ENCODE measurements around the gene PGAP3. TPM values are rescaled to one million over a fixed set of nuclear protein-coding genes. Genes with fewer than 3 reads are reported as not detected.
A peak's percentile ranks its signal among the peaks of the same experiment; 100 is the strongest.
"Not testable (repeated sequence)": the region's sequence is repeated elsewhere in the genome, so short reads cannot be mapped to it uniquely, and the experiment has no call there.

PGAP3 gene
- total RNA-seq, 1 donor from 2014 or later, result 12.9 TPM

DNA sequence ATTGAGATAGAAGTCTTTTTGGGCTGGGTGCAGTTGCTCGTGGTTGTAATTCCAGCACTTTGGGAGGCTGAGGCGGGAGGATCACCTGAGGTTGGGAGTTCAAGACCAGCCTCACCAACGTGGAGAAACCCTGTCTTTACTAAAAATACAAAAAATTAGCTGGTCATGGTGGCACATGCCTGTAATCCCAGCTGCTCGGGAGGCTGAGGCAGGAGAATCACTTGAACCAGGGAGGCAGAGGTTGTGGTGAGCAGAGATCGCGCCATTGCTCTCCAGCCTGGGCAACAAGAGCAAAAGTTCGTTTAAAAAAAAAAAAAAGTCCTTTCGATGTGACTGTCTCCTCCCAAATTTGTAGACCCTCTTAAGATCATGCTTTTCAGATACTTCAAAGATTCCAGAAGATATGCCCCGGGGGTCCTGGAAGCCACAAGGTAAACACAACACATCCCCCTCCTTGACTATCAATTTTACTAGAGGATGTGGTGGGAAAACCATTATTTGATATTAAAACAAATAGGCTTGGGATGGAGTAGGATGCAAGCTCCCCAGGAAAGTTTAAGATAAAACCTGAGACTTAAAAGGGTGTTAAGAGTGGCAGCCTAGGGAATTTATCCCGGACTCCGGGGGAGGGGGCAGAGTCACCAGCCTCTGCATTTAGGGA is 11.4 kb upstream of the PGAP3 start:
- H3K27me3 Mint-ChIP-seq (ENCODE audit: low read depth), result peaks cover 34% of the 10 kb centered on the region

GRCh38 chr17:39697961-39698360 is 10.1 kb upstream of the PGAP3 start:
- intact Hi-C loops (cut with micrococcal nuclease), result no loop called here
- H3K27me3 Mint-ChIP-seq (ENCODE audit: low read depth), result peaks cover 34% of the 10 kb centered on the region
- H3K36me3 Mint-ChIP-seq (ENCODE audit: low read depth), result no peaks in the 10 kb centered on the region
- H3K9me3 Mint-ChIP-seq, result no peaks in the 10 kb centered on the region
- DNase-seq (ENCODE audit: low spot score), result no peak
- H3K4me3 Mint-ChIP-seq (ENCODE audit: low read depth), result no peak overlapping the region
- H3K4me1 Mint-ChIP-seq (ENCODE audit: low read depth), result no peaks in the 10 kb centered on the region
- no peak overlapping the region for H3K27ac Mint-ChIP-seq

More for the DNA sequence above, 11.4 kb upstream of the PGAP3 start:
- H3K9me3 Mint-ChIP-seq; H3K27ac Mint-ChIP-seq; intact Hi-C loops (cut with micrococcal nuclease); H3K4me1 Mint-ChIP-seq (ENCODE audit: low read depth); DNase-seq (ENCODE audit: low spot score); H3K36me3 Mint-ChIP-seq (ENCODE audit: low read depth); H3K4me3 Mint-ChIP-seq (ENCODE audit: low read depth): not testable (repeated sequence)

GRCh38 chr17:39696731-39697130 is 8.9 kb upstream of the PGAP3 start:
- Mint-ChIP-seq H3K27me3 (ENCODE audit: low read depth) (peaks cover 24% of the 10 kb centered on the region), H3K4me1 (ENCODE audit: low read depth) (no peaks in the 10 kb centered on the region), H3K36me3 (ENCODE audit: low read depth) (no peaks in the 10 kb centered on the region), H3K27ac (no peak overlapping the region), H3K9me3 (no peaks in the 10 kb centered on the region), H3K4me3 (ENCODE audit: low read depth) (no peak overlapping the region)
- no peak for DNase-seq (ENCODE audit: low spot score)
- intact Hi-C loops (cut with micrococcal nuclease), result no loop called here

DNA sequence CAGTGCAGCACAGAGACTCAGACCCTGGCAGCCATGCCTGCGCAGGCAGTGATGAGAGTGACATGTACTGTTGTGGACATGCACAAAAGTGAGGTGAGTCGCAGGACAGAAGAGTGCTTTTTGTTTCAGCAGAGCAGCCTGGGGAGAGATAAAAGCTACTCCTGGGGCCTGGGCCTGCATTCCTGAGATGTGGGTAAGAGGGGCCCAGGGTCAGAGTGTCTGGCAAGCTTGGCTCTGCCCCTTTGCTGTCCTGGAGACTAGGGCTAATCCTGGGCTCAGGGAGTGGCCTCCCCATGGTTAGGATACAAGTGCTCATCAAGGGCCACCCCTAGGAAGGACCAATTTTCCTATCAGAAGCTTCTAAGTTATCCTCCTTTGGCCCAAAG is 7.2 kb upstream of the PGAP3 start:
- peaks cover 12% of the 10 kb centered on the region for H3K27me3 Mint-ChIP-seq (ENCODE audit: low read depth)
- no peak overlapping the region for H3K27ac Mint-ChIP-seq
- H3K4me1 Mint-ChIP-seq (ENCODE audit: low read depth), result no peaks in the 10 kb centered on the region

DNA sequence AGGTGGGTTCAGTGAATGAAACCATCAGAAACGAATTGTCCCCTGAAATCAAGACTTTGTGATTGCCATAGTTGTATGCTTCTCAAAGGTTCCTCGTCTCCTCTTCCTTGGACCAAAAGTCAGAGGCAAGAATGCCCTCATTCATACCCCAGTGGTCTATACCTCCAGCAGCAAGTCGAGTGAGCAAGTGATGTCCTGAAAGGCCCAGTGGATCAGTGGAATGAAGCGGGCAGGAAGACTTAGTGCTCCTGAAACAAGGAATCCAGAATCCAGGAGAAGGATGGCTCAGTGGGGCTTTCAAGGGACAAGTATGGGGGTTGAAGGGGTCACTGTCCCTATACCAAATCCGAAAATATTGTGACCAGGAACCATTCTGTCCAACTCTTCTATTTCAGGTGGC is 6.7 kb upstream of the PGAP3 start:
- Mint-ChIP-seq H3K4me1 (ENCODE audit: low read depth) (no peaks in the 10 kb centered on the region), H3K27me3 (ENCODE audit: low read depth) (peaks cover 9% of the 10 kb centered on the region), H3K36me3 (ENCODE audit: low read depth) (no peaks in the 10 kb centered on the region), H3K9me3 (no peaks in the 10 kb centered on the region), H3K27ac (no peak overlapping the region), H3K4me3 (ENCODE audit: low read depth) (no peak overlapping the region)
- DNase-seq (ENCODE audit: low spot score), result no peak
- intact Hi-C loops (cut with micrococcal nuclease), result no loop called here

More for the DNA sequence above, 7.2 kb upstream of the PGAP3 start:
- intact Hi-C loops (cut with micrococcal nuclease), result no loop called here
- H3K4me3 Mint-ChIP-seq (ENCODE audit: low read depth), result no peak overlapping the region
- H3K36me3 Mint-ChIP-seq (ENCODE audit: low read depth), result no peaks in the 10 kb centered on the region
- no peaks in the 10 kb centered on the region for H3K9me3 Mint-ChIP-seq
- DNase-seq (ENCODE audit: low spot score), result no peak

- Mint-ChIP-seq H3K27ac (peak overlapping the region; percentile 92), H3K27me3 (ENCODE audit: low read depth) (no peaks in the 10 kb centered on the region), H3K4me3 (ENCODE audit: low read depth) (peak overlapping the region; percentile 87), H3K9me3 (peaks cover 3% of the 10 kb centered on the region), H3K36me3 (ENCODE audit: low read depth) (peaks cover 18% of the 10 kb centered on the region), H3K4me1 (ENCODE audit: low read depth) (peaks cover 17% of the 10 kb centered on the region)
- intact Hi-C loops (cut with micrococcal nuclease), result loop anchor here (10.0 kb wide), 1 partner anchor 76 kb away; no protein-coding TSS in a partner anchor
- no peak for DNase-seq (ENCODE audit: low spot score)
Measured at GRCh38 chr17:39688945-39689344, 1.1 kb upstream of the PGAP3 start.

DNA sequence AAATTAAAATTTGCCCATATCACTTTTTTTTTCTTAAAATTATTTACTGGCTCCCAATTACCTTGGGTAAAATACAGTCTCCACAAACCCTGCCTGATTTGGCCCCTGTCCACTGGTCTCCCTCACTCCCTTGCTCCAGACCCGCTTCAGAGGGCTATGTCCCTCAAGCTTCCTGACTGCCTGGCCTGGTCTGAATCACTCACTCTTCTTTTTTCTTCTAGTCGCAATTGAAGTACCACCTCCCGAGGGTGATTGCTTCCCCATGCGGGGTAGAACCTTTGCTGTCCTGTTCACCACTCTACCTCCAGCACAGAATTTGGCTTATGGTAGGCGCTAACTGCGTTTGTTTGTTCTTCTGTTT is 598 bp upstream of the PGAP3 start:
- peaks cover 20% of the 10 kb centered on the region for H3K36me3 Mint-ChIP-seq (ENCODE audit: low read depth)
- H3K9me3 Mint-ChIP-seq, result peaks cover 3% of the 10 kb centered on the region
- H3K27me3 Mint-ChIP-seq (ENCODE audit: low read depth), result no peaks in the 10 kb centered on the region
- H3K27ac Mint-ChIP-seq, result peak overlapping the region; percentile 92
- no peak for DNase-seq (ENCODE audit: low spot score)
- H3K4me1 Mint-ChIP-seq (ENCODE audit: low read depth), result peaks cover 17% of the 10 kb centered on the region
- H3K4me3 Mint-ChIP-seq (ENCODE audit: low read depth), result peak overlapping the region; percentile 87
- intact Hi-C loops (cut with micrococcal nuclease), result loop anchor here (10.0 kb wide), 1 partner anchor 76 kb away; no protein-coding TSS in a partner anchor

GRCh38 chr17:39687101-39687545 is 734 bp downstream of the PGAP3 start:
- peaks cover 25% of the 10 kb centered on the region for H3K36me3 Mint-ChIP-seq (ENCODE audit: low read depth)
- intact Hi-C loops (cut with micrococcal nuclease), result loop anchor here (10.0 kb wide), 1 partner anchor 78 kb away; no protein-coding TSS in a partner anchor
- no peak overlapping the region for H3K27ac Mint-ChIP-seq
- peaks cover 18% of the 10 kb centered on the region for H3K4me1 Mint-ChIP-seq (ENCODE audit: low read depth)
- H3K4me3 Mint-ChIP-seq (ENCODE audit: low read depth), result peak overlapping the region; percentile 87
- no peak for DNase-seq (ENCODE audit: low spot score)
- peaks cover 3% of the 10 kb centered on the region for H3K9me3 Mint-ChIP-seq
- H3K27me3 Mint-ChIP-seq (ENCODE audit: low read depth), result no peaks in the 10 kb centered on the region

- peaks cover 32% of the 10 kb centered on the region for H3K4me1 Mint-ChIP-seq (ENCODE audit: low read depth)
- H3K9me3 Mint-ChIP-seq, result peaks cover 3% of the 10 kb centered on the region
- intact Hi-C loops (cut with micrococcal nuclease), result loop anchor here (10.0 kb wide), 1 partner anchor 80 kb away; no protein-coding TSS in a partner anchor
- H3K27ac Mint-ChIP-seq, result no peak overlapping the region
- no peak for DNase-seq (ENCODE audit: low spot score)
- no peak overlapping the region for H3K4me3 Mint-ChIP-seq (ENCODE audit: low read depth)
- peaks cover 31% of the 10 kb centered on the region for H3K36me3 Mint-ChIP-seq (ENCODE audit: low read depth)
- H3K27me3 Mint-ChIP-seq (ENCODE audit: low read depth), result no peaks in the 10 kb centered on the region
Measured at GRCh38 chr17:39684369-39685192, 3.3 kb downstream of the PGAP3 start.

DNA sequence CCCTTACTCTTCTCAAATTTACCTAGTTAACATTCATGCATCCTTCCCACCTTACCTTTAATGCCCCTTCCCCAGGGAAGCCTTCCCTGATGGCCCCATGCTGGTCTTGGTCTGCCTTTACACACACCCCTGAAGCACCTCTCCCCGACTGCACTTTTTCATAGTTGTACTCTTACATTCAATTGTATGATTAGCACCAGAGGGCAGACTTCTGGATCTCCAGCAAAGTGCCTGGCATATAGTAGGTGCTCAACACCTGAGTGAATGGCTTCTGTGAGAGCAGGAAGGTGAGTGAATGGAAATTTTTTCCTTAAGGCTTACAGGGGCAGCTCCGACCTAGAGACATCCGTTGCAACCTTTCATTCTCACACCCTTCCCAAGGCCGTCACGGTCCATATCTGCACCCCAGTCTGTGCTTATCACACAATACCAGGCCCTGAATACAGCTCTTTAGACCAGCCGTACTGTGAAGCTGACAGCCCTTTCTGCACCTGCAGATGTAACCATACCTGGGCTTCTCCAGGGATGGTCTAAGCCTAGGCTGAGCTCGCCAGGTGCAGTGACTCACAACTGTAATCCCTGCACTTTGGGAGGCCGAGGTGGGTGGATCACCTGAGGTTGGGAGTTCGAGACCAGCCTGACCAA is 4.4 kb downstream of the PGAP3 start:
- H3K9me3 Mint-ChIP-seq, result peaks cover 3% of the 10 kb centered on the region
- no peaks in the 10 kb centered on the region for H3K27me3 Mint-ChIP-seq (ENCODE audit: low read depth)
- peaks cover 27% of the 10 kb centered on the region for H3K36me3 Mint-ChIP-seq (ENCODE audit: low read depth)
- peaks cover 30% of the 10 kb centered on the region for H3K4me1 Mint-ChIP-seq (ENCODE audit: low read depth)
- DNase-seq (ENCODE audit: low spot score), result no peak
- intact Hi-C loops (cut with micrococcal nuclease), result loop anchor here (10.0 kb wide), 1 partner anchor 81 kb away; no protein-coding TSS in a partner anchor
- no peak overlapping the region for H3K27ac Mint-ChIP-seq
- H3K4me3 Mint-ChIP-seq (ENCODE audit: low read depth), result no peak overlapping the region

DNA sequence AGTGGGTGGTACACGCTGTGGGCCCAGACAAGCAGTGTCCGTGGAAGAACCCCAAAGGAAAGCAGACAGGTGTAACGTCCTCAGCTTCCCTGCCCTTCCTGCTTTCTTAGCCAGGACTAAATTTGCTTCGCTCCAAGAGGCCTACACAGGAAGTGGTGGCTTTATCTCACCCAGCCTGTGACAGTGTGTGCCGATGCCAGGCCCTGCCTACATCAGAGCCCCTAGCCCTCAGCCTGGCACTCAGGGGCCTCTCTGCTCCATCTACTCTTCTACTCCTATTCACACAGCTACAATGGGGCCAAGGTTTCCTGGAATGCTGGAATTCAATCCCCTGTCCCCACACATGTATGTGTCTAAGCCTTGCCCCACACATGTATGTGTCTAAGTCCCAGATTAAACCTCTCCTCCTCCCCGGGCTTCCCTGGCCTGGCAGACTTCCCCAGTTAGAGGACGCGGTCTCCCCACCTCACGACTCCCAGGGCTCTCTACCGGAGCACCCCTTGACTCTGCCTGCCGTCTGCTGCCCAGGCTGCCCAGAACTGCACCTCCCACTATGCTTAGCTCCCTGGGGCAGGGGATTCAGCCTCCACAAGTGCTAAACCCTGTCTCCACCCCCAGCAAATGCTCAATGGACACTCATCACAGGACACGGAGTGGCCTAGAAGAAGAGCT is 8.2 kb downstream of the PGAP3 start:
- intact Hi-C loops (cut with micrococcal nuclease), result loop anchor here (10.0 kb wide), 1 partner anchor 85 kb away; no protein-coding TSS in a partner anchor
- H3K27me3 Mint-ChIP-seq (ENCODE audit: low read depth), result no peaks in the 10 kb centered on the region
- H3K27ac Mint-ChIP-seq, result peak overlapping the region; percentile 85
- H3K36me3 Mint-ChIP-seq (ENCODE audit: low read depth), result peaks cover 33% of the 10 kb centered on the region
- DNase-seq (ENCODE audit: low spot score), result peak; percentile 35
- H3K4me1 Mint-ChIP-seq (ENCODE audit: low read depth), result peaks cover 46% of the 10 kb centered on the region
- no peaks in the 10 kb centered on the region for H3K9me3 Mint-ChIP-seq
- no peak overlapping the region for H3K4me3 Mint-ChIP-seq (ENCODE audit: low read depth)

- no peak overlapping the region for H3K4me3 Mint-ChIP-seq (ENCODE audit: low read depth)
- H3K9me3 Mint-ChIP-seq, result no peaks in the 10 kb centered on the region
- intact Hi-C loops (cut with micrococcal nuclease), result no loop called here
- H3K36me3 Mint-ChIP-seq (ENCODE audit: low read depth), result peaks cover 26% of the 10 kb centered on the region
- DNase-seq (ENCODE audit: low spot score), result no peak
- H3K27ac Mint-ChIP-seq, result peak overlapping the region; percentile 85
- no peaks in the 10 kb centered on the region for H3K27me3 Mint-ChIP-seq (ENCODE audit: low read depth)
- H3K4me1 Mint-ChIP-seq (ENCODE audit: low read depth), result peaks cover 46% of the 10 kb centered on the region
Measured at GRCh38 chr17:39678340-39679116, 9.3 kb downstream of the PGAP3 start.

All from activated T-helper 2 cell treated with anti-CD3 and anti-CD28 coated beads, Interferon-gamma antibody, Interleukin-2, Interleukin-4, amounts not matched to agents 10 μg/mL and 5 μg/mL and 100 μg/mL, durations not matched to agents 14 hours and 24 hours and 36 hours (primary cell).